IPS DF 19.7 (cell line): ENCODE results near the gene DISP2.

Experiments
- DNase-seq: peaks from one replicate; pipeline ENCODE4 v3.0.0-alpha.2; 2013; ENCODE audit warnings: low read depth, low spot score

DISP2 gene

GRCh38 chr15:40342416-40343320 lies 15.4 kb upstream of the DISP2 start:
- no peak for DNase-seq

- no peak for DNase-seq
Measured at GRCh38 chr15:40343512-40343911, 14.5 kb upstream of the DISP2 start.

DNA sequence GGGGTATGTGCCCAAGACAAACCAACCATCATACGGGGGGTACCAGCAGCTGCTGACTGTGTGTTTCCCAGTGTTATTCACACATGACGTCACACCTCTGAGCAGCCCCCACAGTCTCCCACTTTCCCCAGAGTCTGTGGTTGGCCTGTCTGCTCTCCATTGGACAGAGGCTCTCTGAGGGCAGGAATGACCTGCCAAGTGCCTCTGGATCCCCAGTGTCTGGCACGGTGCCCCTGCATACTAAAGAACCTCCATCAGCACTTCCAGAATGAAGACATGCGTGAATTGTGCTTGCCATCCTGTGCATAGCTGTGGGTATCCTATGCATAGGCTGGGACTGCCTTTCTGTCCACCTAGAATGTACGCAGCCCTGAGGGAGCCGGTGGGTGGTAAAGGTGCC lies 13.8 kb upstream of the DISP2 start:
- DNase-seq: no peak

- no peak for DNase-seq
Measured at GRCh38 chr15:40344631-40345120, 13.3 kb upstream of the DISP2 start.

- DNase-seq: no peak
Measured at GRCh38 chr15:40345225-40345866, 12.7 kb upstream of the DISP2 start.

DNA sequence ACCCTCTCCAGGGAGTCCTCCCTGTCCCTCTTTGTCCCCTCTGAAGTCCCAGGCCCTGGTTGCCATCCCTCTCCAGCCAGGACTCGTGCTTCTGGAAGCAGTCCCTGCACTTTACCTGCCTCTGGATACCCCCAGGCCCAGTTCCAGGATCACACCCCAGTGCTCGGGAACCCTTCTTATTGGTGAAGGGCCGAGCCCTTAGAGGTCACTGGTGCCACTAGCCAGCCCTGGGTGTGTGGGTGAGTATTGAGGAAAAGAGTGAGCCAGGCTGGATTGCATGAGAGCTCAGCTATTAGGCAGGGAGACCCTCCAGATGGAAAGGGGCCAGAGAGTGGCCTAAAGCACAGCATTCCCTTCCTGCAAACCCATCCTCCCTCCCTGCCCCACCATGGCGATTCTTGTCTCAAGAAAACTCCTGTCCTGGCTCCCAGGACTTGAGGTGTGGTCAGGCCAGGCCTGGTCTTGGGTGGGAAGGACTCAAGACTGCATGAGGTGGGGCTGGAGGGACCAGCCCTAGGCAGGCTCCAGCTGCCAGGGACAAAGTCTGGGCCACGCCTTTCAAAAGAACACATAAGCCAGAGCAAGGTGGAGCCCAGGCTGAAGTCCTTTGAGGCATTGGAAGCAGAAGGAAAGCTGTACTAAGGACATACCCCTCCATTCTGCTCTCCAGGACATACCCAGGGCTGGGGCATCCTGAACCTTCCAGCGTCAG lies 12.0 kb upstream of the DISP2 start:
- no peak for DNase-seq

DNA sequence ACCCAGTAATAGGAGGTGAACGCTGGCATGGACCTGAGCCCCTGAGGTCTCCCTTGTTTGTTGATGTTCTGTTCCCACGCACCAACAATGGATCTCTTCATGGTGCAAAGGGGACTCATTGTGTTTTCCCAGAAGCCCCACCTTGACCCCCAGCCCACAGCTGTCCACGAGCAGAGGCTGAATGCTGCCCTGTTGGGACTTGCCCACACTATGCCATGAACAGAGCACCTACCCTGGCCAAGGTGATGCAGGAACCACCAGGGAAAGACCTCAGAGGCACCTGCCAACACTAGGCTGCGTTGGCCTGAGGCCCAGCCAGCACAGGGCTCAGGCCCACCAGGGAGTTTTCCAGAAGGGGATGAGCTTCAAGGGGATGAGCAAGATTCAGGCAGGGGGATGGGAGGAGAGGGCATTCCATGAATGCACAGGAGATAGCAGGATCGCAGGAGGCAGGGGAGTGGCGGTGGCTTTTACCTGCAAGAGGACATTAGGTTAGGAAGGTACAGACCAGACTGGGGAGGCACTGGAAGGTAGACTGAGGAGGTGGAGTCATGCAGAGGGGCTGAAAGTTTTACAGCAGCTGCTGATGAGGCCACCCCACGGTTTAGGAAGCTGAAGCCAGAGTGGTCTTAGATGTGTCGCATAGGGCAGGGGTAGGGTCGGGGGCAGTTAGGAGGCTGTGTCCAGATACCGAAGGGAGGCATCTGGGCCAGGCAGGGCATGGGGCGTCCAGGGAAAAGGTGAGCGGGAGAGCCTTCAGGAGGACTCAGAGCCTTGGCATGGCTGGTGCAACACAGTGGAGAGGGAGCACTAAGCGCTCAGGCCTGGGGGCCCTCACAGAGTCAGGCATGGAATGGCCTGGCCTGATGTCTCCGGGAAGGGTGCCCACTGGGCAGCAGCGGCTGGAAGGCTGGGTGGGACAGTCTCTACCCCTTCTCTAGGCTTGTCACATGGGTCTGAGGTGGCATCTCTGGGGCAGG lies 11.2 kb upstream of the DISP2 start:
- DNase-seq: no peak

- no peak for DNase-seq
Measured at GRCh38 chr15:40347559-40348473, 10.2 kb upstream of the DISP2 start.

GRCh38 chr15:40348474-40348870 lies 9.5 kb upstream of the DISP2 start:
- DNase-seq: no peak

GRCh38 chr15:40349163-40349562 lies 8.9 kb upstream of the DISP2 start:
- DNase-seq: no peak

DNA sequence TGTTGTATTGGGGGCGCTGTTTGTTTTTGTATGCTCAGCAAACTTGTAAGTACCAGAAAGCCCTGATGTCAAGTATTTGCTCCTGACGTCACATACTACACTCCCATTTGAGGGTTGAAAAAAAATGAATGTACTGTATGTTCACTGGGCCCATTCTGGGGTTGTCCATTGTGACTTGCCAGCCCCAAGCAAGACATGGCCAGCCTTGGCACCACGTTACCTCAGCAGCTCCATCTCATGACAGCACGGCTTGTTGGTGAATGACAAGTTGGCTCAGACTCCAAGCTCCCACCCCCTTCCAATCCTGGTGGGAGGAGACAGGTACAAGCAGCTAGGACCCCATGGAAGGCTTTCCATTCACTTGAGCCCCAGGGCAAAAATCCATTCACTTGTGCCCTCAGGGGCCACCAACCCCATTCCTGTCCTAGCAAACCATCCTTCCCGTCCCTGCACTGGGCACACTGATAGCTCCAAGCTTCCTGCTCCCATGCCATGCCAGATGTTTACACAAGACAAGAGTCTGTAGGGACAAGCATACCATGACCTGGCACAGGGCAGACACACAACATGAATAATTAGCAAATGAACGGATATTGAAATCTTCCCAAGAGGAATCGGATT lies 5.6 kb upstream of the DISP2 start:
- DNase-seq: no peak

GRCh38 chr15:40353697-40354096 lies 4.3 kb upstream of the DISP2 start:
- no peak for DNase-seq

GRCh38 chr15:40354408-40355171 lies 3.4 kb upstream of the DISP2 start:
- no peak for DNase-seq

GRCh38 chr15:40355976-40356585 lies 1.9 kb upstream of the DISP2 start:
- DNase-seq: no peak

GRCh38 chr15:40357246-40357645 lies 773 bp upstream of the DISP2 start:
- no peak for DNase-seq

DNA sequence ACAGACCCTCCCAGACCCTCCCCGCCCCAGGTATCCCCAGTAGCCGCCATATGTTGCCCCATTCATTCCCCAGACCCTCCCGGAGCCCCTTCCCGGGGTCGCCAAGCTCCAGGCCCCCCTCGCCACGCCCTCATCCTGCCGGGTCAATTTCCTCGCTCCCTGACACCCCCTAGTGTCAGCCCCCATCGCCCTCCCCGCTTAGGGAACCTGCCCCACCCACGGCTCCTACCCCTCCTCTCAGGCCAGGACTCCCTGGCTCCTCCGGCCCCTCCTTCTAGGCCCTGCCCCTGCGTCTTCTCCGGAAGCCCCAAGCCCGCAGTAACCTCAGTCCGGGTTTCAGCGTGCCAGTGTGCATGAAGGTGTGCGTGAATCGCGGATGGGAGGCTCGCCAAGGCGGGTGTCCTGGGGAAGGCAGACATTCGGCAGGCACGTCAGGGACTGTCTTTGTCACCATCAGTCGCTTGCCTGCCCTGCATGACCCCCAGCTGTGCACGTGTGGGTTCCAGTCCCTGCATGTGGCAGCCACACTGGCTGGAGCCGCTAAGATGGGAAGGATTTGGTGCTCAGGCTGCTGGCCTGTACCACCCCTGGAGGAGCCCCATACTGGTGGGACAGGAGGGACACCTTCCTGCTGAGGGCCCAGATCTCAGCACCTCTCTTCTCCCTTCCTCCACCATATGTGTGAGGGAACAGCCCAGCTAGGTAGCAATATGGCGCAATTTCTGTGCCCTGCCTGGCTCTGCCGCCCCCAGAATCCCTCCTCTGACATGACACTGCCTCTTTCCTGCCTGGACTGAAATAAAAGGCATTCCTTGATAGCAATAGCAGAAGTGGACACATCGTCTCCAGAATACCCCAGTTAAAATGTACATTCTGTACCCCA lies 693 bp downstream of the DISP2 start:
- DNase-seq: no peak

- DNase-seq: no peak
Measured at GRCh38 chr15:40360015-40360414, 2.0 kb downstream of the DISP2 start.
